IMR-90 (cell line): ENCODE data around the gene ADCY9. TPM values are rescaled to one million over a fixed set of nuclear protein-coding genes. Genes with fewer than 3 reads are reported as not detected.
A peak's percentile ranks its signal among the peaks of the same experiment; 100 is the strongest.

Experiments used
- CEBPB ChIP-seq: IDR thresholded peaks from 2 replicates; pipeline ENCODE4 v1.6.1; 2012; ENCODE audit warnings: low read depth, low read length, improper control_type of control experiment
- CTCF ChIP-seq: conservative IDR thresholded peaks from 2 replicates; pipeline ENCODE4 v1.5.1; 2012; ENCODE audit warnings: mild to moderate bottlenecking, low read depth, low read length, improper control_type of control experiment
- polyA plus RNA-seq, 3 experiments: library from polyadenylated mRNA; depleted of rRNA; stranded (reverse); fragments of >200 nt; gene quantifications; 2 replicates each; pipeline ENCODE4 v1.2.3, GENCODE V29; 2012; ENCODE audit warnings: low replicate concordance in 1 of 3
- total RNA-seq: library from RNA; depleted of rRNA; stranded (reverse); fragments of >200 nt; gene quantifications from 2 replicates; pipeline ENCODE4 v1.2.3, GENCODE V29; 2012

The ADCY9 gene
- total and polyA plus RNA-seq, 2 of the 4 experiments (the other 2 are of a cell fraction) = 5.4 to 12.5 TPM

DNA sequence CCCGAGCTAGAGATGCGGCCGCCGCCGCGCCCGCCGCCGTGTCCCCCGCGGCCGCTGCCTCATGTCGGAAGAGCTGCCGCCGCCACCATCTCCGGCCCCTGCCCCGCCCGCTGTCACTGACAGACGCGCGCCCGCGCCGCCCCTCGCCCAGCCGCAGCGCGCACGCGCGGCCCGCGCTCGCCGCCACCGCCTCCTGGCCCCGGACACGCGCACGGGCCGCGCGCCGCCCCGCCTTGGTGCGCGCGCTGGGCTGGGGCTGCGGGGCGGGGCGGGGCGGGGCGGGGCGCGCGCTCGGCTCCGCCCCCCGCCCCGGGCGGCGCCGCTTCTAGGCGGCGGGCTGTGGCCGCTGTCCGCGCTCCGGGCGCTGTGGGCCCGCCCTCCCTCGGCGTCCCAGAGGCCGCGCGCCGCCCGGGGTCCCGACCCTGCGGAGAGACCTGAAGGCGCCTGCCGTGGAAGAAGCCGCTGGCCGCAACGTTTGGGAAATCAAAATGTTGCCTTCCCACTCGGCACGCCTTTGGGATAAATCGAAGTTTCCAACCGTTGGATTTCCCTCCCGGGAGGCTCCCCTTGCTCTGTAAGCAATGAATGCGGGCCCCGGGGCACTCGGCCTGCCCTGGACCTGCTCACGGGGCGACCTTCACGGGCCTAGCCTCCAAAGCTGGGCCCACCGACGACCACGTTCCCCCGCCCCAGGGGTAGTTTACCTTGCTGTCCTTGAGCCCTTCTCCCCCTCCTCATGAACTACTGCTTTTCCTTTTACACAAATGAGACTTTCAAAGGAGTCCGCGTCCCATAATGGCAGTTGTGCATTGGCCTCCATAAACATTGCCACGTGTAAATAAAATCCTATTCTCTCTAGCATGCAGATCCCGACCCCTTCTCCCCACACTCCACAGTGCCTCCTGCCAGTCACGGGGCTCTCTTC lies at the start of gene ADCY9 (continued):
- 0 out of 2 replicates have a peak, but pooled peaks have one; percentile 10 for TF ChIP-seq CTCF
- TF ChIP-seq CEBPB = no peak
